ENCODE data around the gene PAEP.
"Not testable (repeated sequence)": the region's sequence is repeated elsewhere in the genome, so short reads cannot be mapped to it uniquely, and the experiment has no call there.

Gene PAEP

GRCh38 chr9:135526089-135526729 is 35.3 kb upstream of the PAEP start:
- no peak for DNase-seq

- no peak for DNase-seq
Observed at GRCh38 chr9:135526730-135527571, 34.6 kb upstream of the PAEP start.

- DNase-seq, result not testable (repeated sequence)
Observed at GRCh38 chr9:135528842-135529435, 32.6 kb upstream of the PAEP start.

GRCh38 chr9:135530146-135530545 is 31.4 kb upstream of the PAEP start:
- no peak for DNase-seq

GRCh38 chr9:135531096-135531495 is 30.5 kb upstream of the PAEP start:
- no peak for DNase-seq

- no peak for DNase-seq
Observed at GRCh38 chr9:135533113-135533512, 28.4 kb upstream of the PAEP start.

- DNase-seq, result no peak
Observed at GRCh38 chr9:135533674-135534073, 27.9 kb upstream of the PAEP start.

GRCh38 chr9:135534192-135534711 is 27.3 kb upstream of the PAEP start:
- not testable (repeated sequence) for DNase-seq

- not testable (repeated sequence) for DNase-seq
Observed at GRCh38 chr9:135534826-135535225, 26.7 kb upstream of the PAEP start.

- not testable (repeated sequence) for DNase-seq
Observed at GRCh38 chr9:135535631-135536030, 25.9 kb upstream of the PAEP start.

GRCh38 chr9:135536216-135536615 is 25.3 kb upstream of the PAEP start:
- DNase-seq, result no peak

- DNase-seq, result not testable (repeated sequence)
Observed at GRCh38 chr9:135543262-135543894, 18.2 kb upstream of the PAEP start.

- no peak for DNase-seq
Observed at GRCh38 chr9:135544981-135545635, 16.4 kb upstream of the PAEP start.

GRCh38 chr9:135545646-135546176 is 15.8 kb upstream of the PAEP start, which contains the start of gene OBP2A:
OBP2A (plus strand) TSS chr9:135546126; CDS start chr9:135546181, 55 bp downstream.
- not testable (repeated sequence) for DNase-seq

GRCh38 chr9:135546792-135547617 is 14.6 kb upstream of the PAEP start:
- DNase-seq, result not testable (repeated sequence)

GRCh38 chr9:135547756-135548736 is 13.5 kb upstream of the PAEP start:
- DNase-seq, result no peak

GRCh38 chr9:135549478-135550343 is 11.8 kb upstream of the PAEP start:
- not testable (repeated sequence) for DNase-seq

- DNase-seq, result no peak
Observed at GRCh38 chr9:135550344-135550918, 11.1 kb upstream of the PAEP start.

GRCh38 chr9:135551031-135551430 is 10.5 kb upstream of the PAEP start:
- DNase-seq, result no peak
